Kidney tubule cell (primary cell): ENCODE results near the gene UBFD1.
"Not testable (repeated sequence)": the region's sequence is repeated elsewhere in the genome, so short reads cannot be mapped to it uniquely, and the experiment has no call there.

Source experiments
- DNase-seq: peaks from one replicate; pipeline ENCODE4 v3.0.0-alpha.2; 2018; ENCODE audit warnings: low spot score

UBFD1 gene

GRCh38 chr16:23556881-23557778 lies at the start of gene UBFD1, which contains the start of gene EARS2:
UBFD1 (plus strand) TSS chr16:23557727; CDS start chr16:23557743, 16 bp downstream.
EARS2 (minus strand) TSS chr16:23557350; CDS start chr16:23557343, 7 bp downstream.
- DNase-seq, result peak; percentile 99

GRCh38 chr16:23508589-23509440 lies 48.7 kb upstream of the UBFD1 start:
- peak; percentile 32 for DNase-seq

- peak; percentile 6 for DNase-seq
These were observed 48.1 kb upstream of the UBFD1 start for GRCh38 chr16:23509441-23509754.

- peak; percentile 48 for DNase-seq
These were observed 47.8 kb upstream of the UBFD1 start for GRCh38 chr16:23509782-23510163.

GRCh38 chr16:23510164-23510914 lies 47.2 kb upstream of the UBFD1 start, which contains the start of gene GGA2:
GGA2 (minus strand) TSS chr16:23510494; CDS start chr16:23510411, 83 bp downstream.
- DNase-seq, result peak; percentile 80

- not testable (repeated sequence) for DNase-seq
These were observed 46.6 kb upstream of the UBFD1 start for GRCh38 chr16:23510915-23511270.

GRCh38 chr16:23511731-23512130 lies 45.8 kb upstream of the UBFD1 start:
- no peak for DNase-seq

GRCh38 chr16:23512168-23512695 lies 45.3 kb upstream of the UBFD1 start:
- no peak for DNase-seq

GRCh38 chr16:23514381-23515152 lies 43.0 kb upstream of the UBFD1 start:
- DNase-seq, result no peak

- DNase-seq, result no peak
These were observed 41.6 kb upstream of the UBFD1 start for GRCh38 chr16:23515881-23516280.

- no peak for DNase-seq
These were observed 41.0 kb upstream of the UBFD1 start for GRCh38 chr16:23516366-23517137.

GRCh38 chr16:23518435-23518891 lies 39.1 kb upstream of the UBFD1 start:
- DNase-seq, result no peak

GRCh38 chr16:23519282-23519681 lies 38.2 kb upstream of the UBFD1 start:
- DNase-seq, result no peak

GRCh38 chr16:23520500-23520899 lies 37.0 kb upstream of the UBFD1 start:
- DNase-seq, result no peak

- DNase-seq, result no peak
These were observed 36.3 kb upstream of the UBFD1 start for GRCh38 chr16:23521037-23521743.

- no peak for DNase-seq
These were observed 35.6 kb upstream of the UBFD1 start for GRCh38 chr16:23521965-23522364.

GRCh38 chr16:23523321-23523720 lies 34.2 kb upstream of the UBFD1 start:
- no peak for DNase-seq

- no peak for DNase-seq
These were observed 33.6 kb upstream of the UBFD1 start for GRCh38 chr16:23523876-23524385.

- DNase-seq, result no peak
These were observed 32.6 kb upstream of the UBFD1 start for GRCh38 chr16:23524886-23525285.
